Ishikawa (cell line): ENCODE data around the gene MPHOSPH8.

Source experiments
- CEBPB ChIP-seq: IDR thresholded peaks from 2 replicates; pipeline ENCODE4 v1.6.1; 2012
- CREB1 ChIP-seq: IDR thresholded peaks from 2 replicates; pipeline ENCODE4 v1.6.1; 2012; ENCODE audit warnings: low read depth
- EGR1 ChIP-seq: IDR thresholded peaks from 2 replicates; pipeline ENCODE4 v1.6.1; 2012
- EP300 ChIP-seq: IDR thresholded peaks from 2 replicates; pipeline ENCODE4 v1.6.1; 2012; ENCODE audit warnings: borderline replicate concordance
- FOXM1 ChIP-seq: IDR thresholded peaks from 2 replicates; pipeline ENCODE4 v1.6.1; 2012; ENCODE audit warnings: low read depth, borderline replicate concordance
- NFIC ChIP-seq: IDR thresholded peaks from 2 replicates; pipeline ENCODE4 v1.6.1; 2012
- RAD21 ChIP-seq: IDR thresholded peaks from 2 replicates; pipeline ENCODE4 v1.6.1; 2012; ENCODE audit warnings: low read depth
- TAF1 ChIP-seq: IDR thresholded peaks from 2 replicates; pipeline ENCODE4 v1.6.1; 2012; ENCODE audit warnings: low read depth, mild to moderate bottlenecking
- TCF12 ChIP-seq: IDR thresholded peaks from 2 replicates; pipeline ENCODE4 v1.6.1; 2012; ENCODE audit warnings: low read depth
- TEAD4 ChIP-seq: IDR thresholded peaks from 2 replicates; pipeline ENCODE4 v1.6.1; 2012
- YY1 ChIP-seq: IDR thresholded peaks from 2 replicates; pipeline ENCODE4 v1.6.1; 2012; ENCODE audit warnings: low read depth
- ZBTB7A ChIP-seq: IDR thresholded peaks from 2 replicates; pipeline ENCODE4 v1.6.1; 2012; ENCODE audit warnings: low read depth
- TF ChIP-seq, protein P1 (sequence below): IDR thresholded peaks from 2 replicates; pipeline ENCODE4 v1.6.1; 2012
- TF ChIP-seq, protein P2 (sequence below): IDR thresholded peaks from 2 replicates; pipeline ENCODE4 v1.6.1; 2012
- TF ChIP-seq, protein P3 (sequence below): IDR thresholded peaks from 2 replicates; pipeline ENCODE4 v1.6.1; 2012; ENCODE audit warnings: low read depth, mild to moderate bottlenecking

MPHOSPH8 gene

DNA sequence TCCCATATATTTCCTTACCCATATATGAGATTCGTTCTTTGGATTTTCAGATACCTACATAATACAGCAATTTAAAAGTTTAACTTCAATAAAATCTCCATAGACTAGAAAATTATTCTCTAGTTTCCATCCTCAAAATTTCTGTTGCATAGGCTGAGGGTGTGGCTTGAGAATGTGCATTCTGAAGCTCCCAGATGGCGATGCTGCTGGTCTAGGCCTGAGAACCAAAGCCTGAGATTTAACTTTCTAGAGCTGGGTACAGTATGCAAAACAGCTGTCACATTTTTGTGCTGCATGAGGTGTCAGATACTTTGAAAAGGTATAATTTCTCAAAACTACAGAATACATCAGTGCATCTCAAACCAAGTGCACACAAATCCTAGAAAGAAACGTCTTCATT, 42.7 kb downstream of the MPHOSPH8 start:
- TF ChIP-seq FOXM1 (no peak), CREB1 (no peak), TCF12 (no peak), YY1 (no peak), TAF1 (no peak), CEBPB (no peak)
- TF ChIP-seq, protein P1, sequence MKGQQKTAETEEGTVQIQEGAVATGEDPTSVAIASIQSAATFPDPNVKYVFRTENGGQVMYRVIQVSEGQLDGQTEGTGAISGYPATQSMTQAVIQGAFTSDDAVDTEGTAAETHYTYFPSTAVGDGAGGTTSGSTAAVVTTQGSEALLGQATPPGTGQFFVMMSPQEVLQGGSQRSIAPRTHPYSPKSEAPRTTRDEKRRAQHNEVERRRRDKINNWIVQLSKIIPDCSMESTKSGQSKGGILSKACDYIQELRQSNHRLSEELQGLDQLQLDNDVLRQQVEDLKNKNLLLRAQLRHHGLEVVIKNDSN = no peak
- TF ChIP-seq, protein P2, sequence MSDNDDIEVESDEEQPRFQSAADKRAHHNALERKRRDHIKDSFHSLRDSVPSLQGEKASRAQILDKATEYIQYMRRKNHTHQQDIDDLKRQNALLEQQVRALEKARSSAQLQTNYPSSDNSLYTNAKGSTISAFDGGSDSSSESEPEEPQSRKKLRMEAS = no peak

DNA sequence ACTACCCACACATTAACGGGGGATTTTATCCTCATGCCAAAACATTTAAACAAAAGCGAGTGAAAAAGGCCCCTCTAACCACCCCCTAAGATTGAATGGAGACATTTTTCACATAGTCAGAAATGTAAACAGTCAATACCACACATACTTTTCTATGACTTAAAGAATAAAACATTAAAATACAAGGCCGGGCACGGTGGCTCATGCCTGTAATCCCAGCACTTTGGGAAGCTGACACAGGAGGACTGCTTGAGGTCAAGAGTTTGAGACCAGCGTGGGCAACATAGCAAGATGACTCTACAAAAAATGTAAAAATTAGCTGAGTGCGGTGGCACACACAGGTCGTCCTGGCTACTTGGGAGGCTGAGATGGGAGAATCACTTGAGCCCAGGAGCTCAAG, 47.3 kb downstream of the MPHOSPH8 start:
- TF ChIP-seq TEAD4 (no peak), TCF12 (no peak), CEBPB (no peak), CREB1 (no peak), NFIC (no peak), ZBTB7A (no peak), RAD21 (no peak), YY1 (no peak), TAF1 (no peak), EGR1 (no peak), EP300 (no peak), FOXM1 (no peak)
- TF ChIP-seq, protein P3, sequence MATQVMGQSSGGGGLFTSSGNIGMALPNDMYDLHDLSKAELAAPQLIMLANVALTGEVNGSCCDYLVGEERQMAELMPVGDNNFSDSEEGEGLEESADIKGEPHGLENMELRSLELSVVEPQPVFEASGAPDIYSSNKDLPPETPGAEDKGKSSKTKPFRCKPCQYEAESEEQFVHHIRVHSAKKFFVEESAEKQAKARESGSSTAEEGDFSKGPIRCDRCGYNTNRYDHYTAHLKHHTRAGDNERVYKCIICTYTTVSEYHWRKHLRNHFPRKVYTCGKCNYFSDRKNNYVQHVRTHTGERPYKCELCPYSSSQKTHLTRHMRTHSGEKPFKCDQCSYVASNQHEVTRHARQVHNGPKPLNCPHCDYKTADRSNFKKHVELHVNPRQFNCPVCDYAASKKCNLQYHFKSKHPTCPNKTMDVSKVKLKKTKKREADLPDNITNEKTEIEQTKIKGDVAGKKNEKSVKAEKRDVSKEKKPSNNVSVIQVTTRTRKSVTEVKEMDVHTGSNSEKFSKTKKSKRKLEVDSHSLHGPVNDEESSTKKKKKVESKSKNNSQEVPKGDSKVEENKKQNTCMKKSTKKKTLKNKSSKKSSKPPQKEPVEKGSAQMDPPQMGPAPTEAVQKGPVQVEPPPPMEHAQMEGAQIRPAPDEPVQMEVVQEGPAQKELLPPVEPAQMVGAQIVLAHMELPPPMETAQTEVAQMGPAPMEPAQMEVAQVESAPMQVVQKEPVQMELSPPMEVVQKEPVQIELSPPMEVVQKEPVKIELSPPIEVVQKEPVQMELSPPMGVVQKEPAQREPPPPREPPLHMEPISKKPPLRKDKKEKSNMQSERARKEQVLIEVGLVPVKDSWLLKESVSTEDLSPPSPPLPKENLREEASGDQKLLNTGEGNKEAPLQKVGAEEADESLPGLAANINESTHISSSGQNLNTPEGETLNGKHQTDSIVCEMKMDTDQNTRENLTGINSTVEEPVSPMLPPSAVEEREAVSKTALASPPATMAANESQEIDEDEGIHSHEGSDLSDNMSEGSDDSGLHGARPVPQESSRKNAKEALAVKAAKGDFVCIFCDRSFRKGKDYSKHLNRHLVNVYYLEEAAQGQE = no peak
- TF ChIP-seq, protein P1 = no peak
- TF ChIP-seq, protein P2 = no peak

DNA sequence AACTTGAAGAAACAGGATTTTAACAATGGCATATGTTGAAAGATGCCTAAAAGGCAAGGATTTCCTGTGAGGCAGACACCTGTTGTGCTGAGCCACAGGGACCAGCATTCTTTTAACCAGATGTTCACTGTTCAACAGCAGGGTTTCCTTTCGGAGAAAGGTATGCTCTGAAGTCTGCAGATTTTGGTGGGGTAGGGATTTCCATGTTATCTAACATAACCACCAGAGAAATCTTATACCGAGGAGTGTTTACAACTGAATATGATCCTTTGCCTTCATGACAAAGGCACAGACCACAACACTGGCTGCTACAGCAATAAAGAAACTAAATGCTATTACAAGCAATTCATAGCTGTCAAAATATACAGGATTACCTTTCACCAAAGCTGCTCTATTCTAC, 48.1 kb downstream of the MPHOSPH8 start:
- no peak for TF ChIP-seq YY1
- no peak for TF ChIP-seq CEBPB
- TF ChIP-seq EGR1 = no peak
- TF ChIP-seq, protein P2 = no peak
- TF ChIP-seq TCF12 = no peak
- TF ChIP-seq, protein P1 = no peak
- no peak for TF ChIP-seq FOXM1
- TF ChIP-seq, protein P3 = no peak
- no peak for TF ChIP-seq TEAD4
- TF ChIP-seq ZBTB7A = no peak

DNA sequence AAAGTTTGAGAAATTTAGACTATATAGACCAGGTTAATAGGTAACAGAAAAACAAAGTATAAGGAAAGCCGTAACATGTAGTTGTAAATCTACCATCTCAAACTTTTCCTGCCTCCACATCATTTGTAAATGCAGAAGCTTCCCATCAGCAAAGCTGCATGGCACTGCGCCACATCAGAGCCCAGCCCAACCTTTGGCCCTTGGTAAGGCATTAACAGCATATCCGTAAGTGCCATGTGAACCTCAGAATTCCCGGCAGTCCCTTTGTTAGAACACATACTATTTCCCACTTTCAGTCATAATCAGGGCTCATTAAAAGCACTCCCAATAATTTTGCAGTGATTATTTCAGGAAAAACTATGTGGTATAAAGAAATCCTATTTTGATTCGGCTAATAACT, 51.6 kb downstream of the MPHOSPH8 start:
- no peak for TF ChIP-seq TEAD4
- TF ChIP-seq EGR1 = no peak
- no peak for TF ChIP-seq TAF1
- TF ChIP-seq, protein P1 = no peak
- TF ChIP-seq FOXM1 = no peak
- no peak for TF ChIP-seq EP300
- TF ChIP-seq, protein P2 = no peak
- TF ChIP-seq, protein P3 = no peak
- TF ChIP-seq CREB1 = no peak
